RPMI8226 (cell line): ENCODE data around the gene MSL3B.

ENCODE experiments used
- DNase-seq: peaks from one replicate; pipeline ENCODE4 v3.0.0-alpha.2; 2015

Gene MSL3B

GRCh38 chr2:233832414-233832813 lies 35.8 kb downstream of the MSL3B start:
- DNase-seq, result no peak

- no peak for DNase-seq
Observed at GRCh38 chr2:233831861-233832260, 36.3 kb downstream of the MSL3B start.

GRCh38 chr2:233831011-233831721 lies 37.0 kb downstream of the MSL3B start:
- peak; percentile 69 for DNase-seq

- no peak for DNase-seq
Observed at GRCh38 chr2:233830111-233830802, 37.9 kb downstream of the MSL3B start.

- no peak for DNase-seq
Observed at GRCh38 chr2:233829193-233830110, 38.7 kb downstream of the MSL3B start.

- no peak for DNase-seq
Observed at GRCh38 chr2:233828546-233829192, 39.5 kb downstream of the MSL3B start.

- DNase-seq, result no peak
Observed at GRCh38 chr2:233824373-233824772, 43.8 kb downstream of the MSL3B start.

- DNase-seq, result no peak
Observed at GRCh38 chr2:233823731-233824121, 44.5 kb downstream of the MSL3B start.

GRCh38 chr2:233822781-233823730 lies 45.1 kb downstream of the MSL3B start:
- DNase-seq, result no peak

GRCh38 chr2:233822101-233822771 lies 46.0 kb downstream of the MSL3B start:
- DNase-seq, result no peak

GRCh38 chr2:233821709-233822100 lies 46.5 kb downstream of the MSL3B start:
- DNase-seq, result no peak

GRCh38 chr2:233821196-233821595 lies 47.0 kb downstream of the MSL3B start:
- DNase-seq, result no peak

- DNase-seq, result no peak
Observed at GRCh38 chr2:233820774-233821105, 47.4 kb downstream of the MSL3B start.

- DNase-seq, result no peak
Observed at GRCh38 chr2:233819884-233820773, 48.1 kb downstream of the MSL3B start.

- no peak for DNase-seq
Observed at GRCh38 chr2:233818639-233819621, 49.3 kb downstream of the MSL3B start.

GRCh38 chr2:233817995-233818638 lies 50.1 kb downstream of the MSL3B start:
- DNase-seq, result no peak

GRCh38 chr2:233817361-233817911 lies 50.8 kb downstream of the MSL3B start:
- DNase-seq, result no peak

GRCh38 chr2:233816771-233817170 lies 51.4 kb downstream of the MSL3B start:
- DNase-seq, result no peak
